HG02840 (cell line): ENCODE results near the gene DNMT3B.
"Not testable (repeated sequence)": the region's sequence is repeated elsewhere in the genome, so short reads cannot be mapped to it uniquely, and the experiment has no call there.

Experiments
- ATAC-seq: cut with Tn5 transposase; IDR thresholded peaks from one replicate; pipeline ENCODE4 v1.9.1; 2021; ENCODE audit warnings: mild to moderate bottlenecking, moderate library complexity, moderate number of reproducible peaks; ENCODE audit not compliant: unreplicated experiment, low FRiP score

The DNMT3B gene

GRCh38 chr20:32789896-32790750 is 27.9 kb downstream of the DNMT3B start:
- ATAC-seq: no peak

- no peak for ATAC-seq
Observed at GRCh38 chr20:32790751-32791057, 28.5 kb downstream of the DNMT3B start.

GRCh38 chr20:32792316-32792715 is 30.1 kb downstream of the DNMT3B start:
- no peak for ATAC-seq

GRCh38 chr20:32792731-32793458 is 30.7 kb downstream of the DNMT3B start:
- ATAC-seq: no peak

GRCh38 chr20:32796383-32796948 is 34.3 kb downstream of the DNMT3B start:
- ATAC-seq: no peak

GRCh38 chr20:32796981-32797451 is 34.8 kb downstream of the DNMT3B start:
- no peak for ATAC-seq

GRCh38 chr20:32797571-32797970 is 35.4 kb downstream of the DNMT3B start:
- ATAC-seq: not testable (repeated sequence)

- no peak for ATAC-seq
Observed at GRCh38 chr20:32798046-32798981, 36.1 kb downstream of the DNMT3B start.

GRCh38 chr20:32803092-32803491 is 40.9 kb downstream of the DNMT3B start:
- no peak for ATAC-seq

GRCh38 chr20:32804022-32804715 is 42.0 kb downstream of the DNMT3B start:
- ATAC-seq: no peak

- ATAC-seq: no peak
Observed at GRCh38 chr20:32804817-32805216, 42.6 kb downstream of the DNMT3B start.

- no peak for ATAC-seq
Observed at GRCh38 chr20:32805721-32806120, 43.5 kb downstream of the DNMT3B start.

- no peak for ATAC-seq
Observed at GRCh38 chr20:32806356-32806755, 44.2 kb downstream of the DNMT3B start.

- ATAC-seq: no peak
Observed at GRCh38 chr20:32807706-32808105, 45.5 kb downstream of the DNMT3B start.

GRCh38 chr20:32808438-32808837 is 46.3 kb downstream of the DNMT3B start:
- no peak for ATAC-seq

- ATAC-seq: no peak
Observed at GRCh38 chr20:32809907-32810306, 47.7 kb downstream of the DNMT3B start.

GRCh38 chr20:32810941-32811340 is 48.8 kb downstream of the DNMT3B start:
- no peak for ATAC-seq

GRCh38 chr20:32811886-32812285 is 49.7 kb downstream of the DNMT3B start:
- ATAC-seq: no peak

- ATAC-seq: peak; percentile 46
Observed at GRCh38 chr20:32819992-32820697, 58.0 kb downstream of the DNMT3B start.
